ENCODE data around the gene TRIM14.
"Not testable (repeated sequence)": the region's sequence is repeated elsewhere in the genome, so short reads cannot be mapped to it uniquely, and the experiment has no call there.

TRIM14 gene

GRCh38 chr9:98117097-98117496, 1.9 kb downstream of the TRIM14 start:
- in situ Hi-C loops (cut with HindIII; ENCODE audit: low sequenced_read_pairs) = not testable (repeated sequence)

- in situ Hi-C loops (cut with HindIII; ENCODE audit: low sequenced_read_pairs) = no loop called here
Measured at GRCh38 chr9:98109052-98109451, 10.0 kb downstream of the TRIM14 start.

- in situ Hi-C loops (cut with HindIII; ENCODE audit: low sequenced_read_pairs) = no loop called here
Measured at GRCh38 chr9:98108531-98109031, 10.4 kb downstream of the TRIM14 start.

GRCh38 chr9:98107926-98108325, 11.1 kb downstream of the TRIM14 start:
- in situ Hi-C loops (cut with HindIII; ENCODE audit: low sequenced_read_pairs) = no loop called here

GRCh38 chr9:98105006-98105405, 14.0 kb downstream of the TRIM14 start:
- in situ Hi-C loops (cut with HindIII; ENCODE audit: low sequenced_read_pairs) = no loop called here

GRCh38 chr9:98104445-98104881, 14.6 kb downstream of the TRIM14 start:
- in situ Hi-C loops (cut with HindIII; ENCODE audit: low sequenced_read_pairs) = no loop called here

- in situ Hi-C loops (cut with HindIII; ENCODE audit: low sequenced_read_pairs) = no loop called here
Measured at GRCh38 chr9:98101868-98102273, 17.2 kb downstream of the TRIM14 start.

GRCh38 chr9:98101416-98101815, 17.6 kb downstream of the TRIM14 start:
- in situ Hi-C loops (cut with HindIII; ENCODE audit: low sequenced_read_pairs) = no loop called here

GRCh38 chr9:98100456-98100855, 18.6 kb downstream of the TRIM14 start:
- in situ Hi-C loops (cut with HindIII; ENCODE audit: low sequenced_read_pairs) = no loop called here

- in situ Hi-C loops (cut with HindIII; ENCODE audit: low sequenced_read_pairs) = no loop called here
Measured at GRCh38 chr9:98099898-98100297, 19.1 kb downstream of the TRIM14 start.

GRCh38 chr9:98099346-98099745, 19.7 kb downstream of the TRIM14 start:
- in situ Hi-C loops (cut with HindIII; ENCODE audit: low sequenced_read_pairs) = no loop called here

GRCh38 chr9:98097836-98098235, 21.2 kb downstream of the TRIM14 start:
- in situ Hi-C loops (cut with HindIII; ENCODE audit: low sequenced_read_pairs) = no loop called here

GRCh38 chr9:98096091-98096490, 22.9 kb downstream of the TRIM14 start:
- in situ Hi-C loops (cut with HindIII; ENCODE audit: low sequenced_read_pairs) = no loop called here

- in situ Hi-C loops (cut with HindIII; ENCODE audit: low sequenced_read_pairs) = no loop called here
Measured at GRCh38 chr9:98095401-98095800, 23.6 kb downstream of the TRIM14 start.

GRCh38 chr9:98094851-98095250, 24.2 kb downstream of the TRIM14 start:
- in situ Hi-C loops (cut with HindIII; ENCODE audit: low sequenced_read_pairs) = no loop called here

- in situ Hi-C loops (cut with HindIII; ENCODE audit: low sequenced_read_pairs) = no loop called here
Measured at GRCh38 chr9:98094316-98094715, 24.7 kb downstream of the TRIM14 start.

GRCh38 chr9:98092613-98092931, 26.4 kb downstream of the TRIM14 start:
- in situ Hi-C loops (cut with HindIII; ENCODE audit: low sequenced_read_pairs) = no loop called here

- in situ Hi-C loops (cut with HindIII; ENCODE audit: low sequenced_read_pairs) = no loop called here
Measured at GRCh38 chr9:98091735-98092612, 27.0 kb downstream of the TRIM14 start.

GRCh38 chr9:98090674-98091073, 28.3 kb downstream of the TRIM14 start:
- in situ Hi-C loops (cut with HindIII; ENCODE audit: low sequenced_read_pairs) = not testable (repeated sequence)

GRCh38 chr9:98087420-98088354, 31.3 kb downstream of the TRIM14 start:
- in situ Hi-C loops (cut with HindIII; ENCODE audit: low sequenced_read_pairs) = no loop called here

- in situ Hi-C loops (cut with HindIII; ENCODE audit: low sequenced_read_pairs) = no loop called here
Measured at GRCh38 chr9:98086461-98086860, 32.6 kb downstream of the TRIM14 start.

GRCh38 chr9:98085944-98086343, 33.1 kb downstream of the TRIM14 start:
- in situ Hi-C loops (cut with HindIII; ENCODE audit: low sequenced_read_pairs) = no loop called here

All from DLD1 (cell line).